Neural progenitor cell (in vitro differentiated cells): ENCODE data around the gene COX8C.

ENCODE experiments used
- CTCF ChIP-seq: fragments of 200-600 bp; sonication (generic); IDR thresholded peaks from 2 replicates; pipeline ENCODE4 v1.5.1; 2017; ENCODE audit warnings: antibody characterized with exemption, mild to moderate bottlenecking
- EZH2 ChIP-seq: fragments of 200-600 bp; sonication (generic); IDR thresholded peaks from 2 replicates; pipeline ENCODE4 v1.6.1; 2017; ENCODE audit warnings: antibody characterized with exemption, mild to moderate bottlenecking, moderate library complexity
- EZH2phosphoT487 ChIP-seq: fragments of 200-600 bp; sonication (generic); IDR thresholded peaks from 2 replicates; pipeline ENCODE4 v1.6.1; 2017; ENCODE audit warnings: antibody characterized with exemption

GRCh38 chr14:93301821-93302447, 45.0 kb upstream of the COX8C start:
- TF ChIP-seq CTCF (no peak), EZH2 (no peak), EZH2phosphoT487 (no peak)
